HepG2 (cell line): Measurements from ENCODE around the gene NDE1. TPM values are rescaled to one million over a fixed set of nuclear protein-coding genes. Genes with fewer than 3 reads are reported as not detected.

Experiments
- CCDC6 ChIP-seq: sonication (generic); formaldehyde crosslinking; IDR thresholded peaks from 2 replicates; pipeline ENCODE4 v1.8.1; 2022; ENCODE audit warnings: mild to moderate bottlenecking, missing genetic modification reagents, moderate library complexity
- FOSL2 ChIP-seq: sonication (generic); formaldehyde crosslinking; IDR thresholded peaks from 2 replicates; pipeline ENCODE4 v1.4.0; 2020; ENCODE audit warnings: missing genetic modification reagents
- FOXP1 ChIP-seq, 2 experiments: fragments of 450-650 bp in 1 of 2; IDR thresholded peaks; 2 replicates each; pipeline ENCODE4 v1.6.1; 2017 to 2018; ENCODE audit warnings: antibody characterized with exemption in 1 of 2
- HDAC6 ChIP-seq: fragments of 200-600 bp; sonication (generic); IDR thresholded peaks from 2 replicates; pipeline ENCODE4 v1.7.0; 2017; ENCODE audit warnings: mild to moderate bottlenecking, antibody characterized with exemption, low read length, low read depth
- KDM1A ChIP-seq: IDR thresholded peaks from 2 replicates; pipeline ENCODE4 v1.6.1; 2016; ENCODE audit warnings: missing compliant biosample characterization
- KDM5B ChIP-seq: sonication (generic); formaldehyde crosslinking; IDR thresholded peaks from 2 replicates; pipeline ENCODE4 v1.4.0; 2020; ENCODE audit warnings: missing genetic modification reagents, mild to moderate bottlenecking, borderline replicate concordance
- MIER3 ChIP-seq: IDR thresholded peaks from 2 replicates; pipeline ENCODE4 v1.6.1; 2016; ENCODE audit warnings: missing compliant biosample characterization, borderline replicate concordance
- PAWR ChIP-seq: sonication (generic); formaldehyde crosslinking; IDR thresholded peaks from 2 replicates; pipeline ENCODE4 v1.4.0; 2020; ENCODE audit warnings: missing genetic modification reagents, mild to moderate bottlenecking, borderline replicate concordance
- SALL1 ChIP-seq: sonication (generic); formaldehyde crosslinking; IDR thresholded peaks from 2 replicates; pipeline ENCODE4 v1.8.0; 2022; ENCODE audit warnings: mild to moderate bottlenecking, missing genetic modification reagents
- STAT5B ChIP-seq: sonication (generic); formaldehyde crosslinking; IDR thresholded peaks from 2 replicates; pipeline ENCODE4 v1.4.0; 2020; ENCODE audit warnings: missing genetic modification reagents
- ZBTB38 ChIP-seq: sonication (generic); formaldehyde crosslinking; IDR thresholded peaks from 2 replicates; pipeline ENCODE4 v1.5.1; 2020; ENCODE audit warnings: mild to moderate bottlenecking, missing genetic modification reagents
- ZMYM3 ChIP-seq: sonication (generic); formaldehyde crosslinking; IDR thresholded peaks from 2 replicates; pipeline ENCODE4 v1.5.1; 2020; ENCODE audit warnings: mild to moderate bottlenecking, missing genetic modification reagents
- ZNF251 ChIP-seq: sonication (generic); formaldehyde crosslinking; IDR thresholded peaks from 2 replicates; pipeline ENCODE4 v1.9.0; 2021; ENCODE audit warnings: mild to moderate bottlenecking, missing genetic modification reagents
- ZNF780A ChIP-seq: sonication (generic); formaldehyde crosslinking; IDR thresholded peaks from 2 replicates; pipeline ENCODE4 v1.8.0; 2022; ENCODE audit warnings: mild to moderate bottlenecking, missing genetic modification reagents, moderate library complexity
- polyA plus RNA-seq, 8 experiments: library from polyadenylated mRNA; depleted of rRNA in 3 of 8; stranded (reverse) in 7 of 8; unstranded in 1 of 8; fragments of >200 nt; fragmentation: Illumina TruSeq in 4 of 8; extraction: Trizol in 4 of 8; gene quantifications; 2 replicates each; pipeline versions ENCODE4 v1.2.1 to v1.2.3, GENCODE V29; 2011 to 2016; ENCODE audit warnings: low read depth in 4 of 8, missing spikeins in 1 of 8, mixed read lengths in 1 of 8; ENCODE audit not compliant: insufficient read depth in 1 of 8
- total RNA-seq, 5 experiments: library from RNA; depleted of rRNA; stranded (reverse); fragments of >200 nt; fragmentation: Illumina TruSeq; extraction: Trizol; gene quantifications; 2 replicates each; pipeline ENCODE4 v1.2.3, GENCODE V29; 2016; ENCODE audit warnings: low read depth in 1 of 5
- TF ChIP-seq, protein P1 (sequence below): sonication (generic); formaldehyde crosslinking; IDR thresholded peaks from 2 replicates; pipeline ENCODE4 v1.4.0; 2020; ENCODE audit warnings: missing genetic modification reagents
- TF ChIP-seq, protein P2 (sequence below), 2 experiments: sonication (generic) in 1 of 2; formaldehyde crosslinking in 1 of 2; IDR thresholded peaks; 2 replicates each; pipeline versions ENCODE4 v1.4.0 to v1.6.1; 2016 to 2020; ENCODE audit warnings: borderline replicate concordance in 1 of 2, low read depth in 1 of 2, mild to moderate bottlenecking in 1 of 2, missing genetic modification reagents in 1 of 2
- TF ChIP-seq, protein P3 (sequence below): sonication (generic); formaldehyde crosslinking; IDR thresholded peaks from 2 replicates; pipeline ENCODE4 v1.4.0; 2020; ENCODE audit warnings: missing genetic modification reagents, borderline replicate concordance
- TF ChIP-seq, protein P4 (sequence below): sonication (generic); formaldehyde crosslinking; IDR thresholded peaks from 2 replicates; pipeline ENCODE4 v1.8.1; 2023; ENCODE audit warnings: mild to moderate bottlenecking, moderate library complexity, missing genetic modification reagents

The NDE1 gene
- total and polyA plus RNA-seq, 2 of the 13 experiments (the other 11 are each of a cell fraction or from before 2014, with no cell fraction given): 40.9 to 72.5 TPM

DNA sequence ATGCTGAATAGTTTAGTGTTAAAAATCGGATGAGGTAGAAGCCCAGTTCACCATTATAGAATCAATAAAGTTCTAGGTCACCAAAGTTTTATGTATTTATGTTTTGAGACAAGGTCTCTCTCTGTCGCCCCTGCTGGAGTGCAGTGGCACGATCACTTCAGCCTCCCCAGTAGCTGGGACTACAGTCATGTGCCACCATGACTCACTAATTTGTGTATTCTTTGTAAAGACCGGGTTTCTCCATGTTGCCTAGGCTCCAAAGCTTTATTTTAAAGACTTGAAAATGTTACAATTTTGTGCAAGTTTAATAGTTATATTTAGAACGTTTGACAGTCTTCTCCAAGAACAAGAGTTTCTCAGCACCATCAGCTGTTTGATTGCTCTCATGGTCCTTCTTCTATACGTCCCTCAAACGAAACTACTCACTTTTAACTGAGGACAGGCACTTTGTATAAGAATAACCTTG, 32.1 kb downstream of the NDE1 start (continued):
- TF ChIP-seq, protein P1, sequence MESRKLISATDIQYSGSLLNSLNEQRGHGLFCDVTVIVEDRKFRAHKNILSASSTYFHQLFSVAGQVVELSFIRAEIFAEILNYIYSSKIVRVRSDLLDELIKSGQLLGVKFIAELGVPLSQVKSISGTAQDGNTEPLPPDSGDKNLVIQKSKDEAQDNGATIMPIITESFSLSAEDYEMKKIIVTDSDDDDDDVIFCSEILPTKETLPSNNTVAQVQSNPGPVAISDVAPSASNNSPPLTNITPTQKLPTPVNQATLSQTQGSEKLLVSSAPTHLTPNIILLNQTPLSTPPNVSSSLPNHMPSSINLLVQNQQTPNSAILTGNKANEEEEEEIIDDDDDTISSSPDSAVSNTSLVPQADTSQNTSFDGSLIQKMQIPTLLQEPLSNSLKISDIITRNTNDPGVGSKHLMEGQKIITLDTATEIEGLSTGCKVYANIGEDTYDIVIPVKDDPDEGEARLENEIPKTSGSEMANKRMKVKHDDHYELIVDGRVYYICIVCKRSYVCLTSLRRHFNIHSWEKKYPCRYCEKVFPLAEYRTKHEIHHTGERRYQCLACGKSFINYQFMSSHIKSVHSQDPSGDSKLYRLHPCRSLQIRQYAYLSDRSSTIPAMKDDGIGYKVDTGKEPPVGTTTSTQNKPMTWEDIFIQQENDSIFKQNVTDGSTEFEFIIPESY: 0 out of 2 replicates have a peak, but pooled peaks have one; percentile 31
- no peak for TF ChIP-seq ZMYM3 (CRISPR knock-in tag)
- TF ChIP-seq CCDC6 (CRISPR knock-in tag): no peak
- no peak for TF ChIP-seq KDM1A (CRISPR knock-in tag)
- no peak for TF ChIP-seq STAT5B (CRISPR knock-in tag)
- TF ChIP-seq FOSL2 (CRISPR knock-in tag): peak; percentile 97
- no peak for TF ChIP-seq PAWR (CRISPR knock-in tag)
- no peak for TF ChIP-seq ZBTB38 (CRISPR knock-in tag)
- no peak for TF ChIP-seq ZNF780A
- TF ChIP-seq KDM5B (CRISPR knock-in tag): no peak
- peak; percentile 59; the same call in 1 of the 2 replicates for TF ChIP-seq MIER3 (CRISPR knock-in tag)
- TF ChIP-seq, protein P2, sequence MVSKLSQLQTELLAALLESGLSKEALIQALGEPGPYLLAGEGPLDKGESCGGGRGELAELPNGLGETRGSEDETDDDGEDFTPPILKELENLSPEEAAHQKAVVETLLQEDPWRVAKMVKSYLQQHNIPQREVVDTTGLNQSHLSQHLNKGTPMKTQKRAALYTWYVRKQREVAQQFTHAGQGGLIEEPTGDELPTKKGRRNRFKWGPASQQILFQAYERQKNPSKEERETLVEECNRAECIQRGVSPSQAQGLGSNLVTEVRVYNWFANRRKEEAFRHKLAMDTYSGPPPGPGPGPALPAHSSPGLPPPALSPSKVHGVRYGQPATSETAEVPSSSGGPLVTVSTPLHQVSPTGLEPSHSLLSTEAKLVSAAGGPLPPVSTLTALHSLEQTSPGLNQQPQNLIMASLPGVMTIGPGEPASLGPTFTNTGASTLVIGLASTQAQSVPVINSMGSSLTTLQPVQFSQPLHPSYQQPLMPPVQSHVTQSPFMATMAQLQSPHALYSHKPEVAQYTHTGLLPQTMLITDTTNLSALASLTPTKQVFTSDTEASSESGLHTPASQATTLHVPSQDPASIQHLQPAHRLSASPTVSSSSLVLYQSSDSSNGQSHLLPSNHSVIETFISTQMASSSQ (IDR thresholded peaks at IDR 0.05; ENCODE audit: low read depth): no peak
- TF ChIP-seq, protein P2 (CRISPR knock-in tag; IDR thresholded peaks at IDR 0.05; ENCODE audit: borderline replicate concordance): no peak
- TF ChIP-seq, protein P3, sequence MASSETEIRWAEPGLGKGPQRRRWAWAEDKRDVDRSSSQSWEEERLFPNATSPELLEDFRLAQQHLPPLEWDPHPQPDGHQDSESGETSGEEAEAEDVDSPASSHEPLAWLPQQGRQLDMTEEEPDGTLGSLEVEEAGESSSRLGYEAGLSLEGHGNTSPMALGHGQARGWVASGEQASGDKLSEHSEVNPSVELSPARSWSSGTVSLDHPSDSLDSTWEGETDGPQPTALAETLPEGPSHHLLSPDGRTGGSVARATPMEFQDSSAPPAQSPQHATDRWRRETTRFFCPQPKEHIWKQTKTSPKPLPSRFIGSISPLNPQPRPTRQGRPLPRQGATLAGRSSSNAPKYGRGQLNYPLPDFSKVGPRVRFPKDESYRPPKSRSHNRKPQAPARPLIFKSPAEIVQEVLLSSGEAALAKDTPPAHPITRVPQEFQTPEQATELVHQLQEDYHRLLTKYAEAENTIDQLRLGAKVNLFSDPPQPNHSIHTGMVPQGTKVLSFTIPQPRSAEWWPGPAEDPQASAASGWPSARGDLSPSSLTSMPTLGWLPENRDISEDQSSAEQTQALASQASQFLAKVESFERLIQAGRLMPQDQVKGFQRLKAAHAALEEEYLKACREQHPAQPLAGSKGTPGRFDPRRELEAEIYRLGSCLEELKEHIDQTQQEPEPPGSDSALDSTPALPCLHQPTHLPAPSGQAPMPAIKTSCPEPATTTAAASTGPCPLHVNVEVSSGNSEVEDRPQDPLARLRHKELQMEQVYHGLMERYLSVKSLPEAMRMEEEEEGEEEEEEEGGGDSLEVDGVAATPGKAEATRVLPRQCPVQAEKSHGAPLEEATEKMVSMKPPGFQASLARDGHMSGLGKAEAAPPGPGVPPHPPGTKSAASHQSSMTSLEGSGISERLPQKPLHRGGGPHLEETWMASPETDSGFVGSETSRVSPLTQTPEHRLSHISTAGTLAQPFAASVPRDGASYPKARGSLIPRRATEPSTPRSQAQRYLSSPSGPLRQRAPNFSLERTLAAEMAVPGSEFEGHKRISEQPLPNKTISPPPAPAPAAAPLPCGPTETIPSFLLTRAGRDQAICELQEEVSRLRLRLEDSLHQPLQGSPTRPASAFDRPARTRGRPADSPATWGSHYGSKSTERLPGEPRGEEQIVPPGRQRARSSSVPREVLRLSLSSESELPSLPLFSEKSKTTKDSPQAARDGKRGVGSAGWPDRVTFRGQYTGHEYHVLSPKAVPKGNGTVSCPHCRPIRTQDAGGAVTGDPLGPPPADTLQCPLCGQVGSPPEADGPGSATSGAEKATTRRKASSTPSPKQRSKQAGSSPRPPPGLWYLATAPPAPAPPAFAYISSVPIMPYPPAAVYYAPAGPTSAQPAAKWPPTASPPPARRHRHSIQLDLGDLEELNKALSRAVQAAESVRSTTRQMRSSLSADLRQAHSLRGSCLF: no peak
- no peak for TF ChIP-seq FOXP1 (IDR thresholded peaks at IDR 0.05)
- 0 out of 2 replicates have a peak, but pooled peaks have one; percentile 45 for TF ChIP-seq FOXP1 (CRISPR knock-in tag; IDR thresholded peaks at IDR 0.05)
- no peak for TF ChIP-seq ZNF251 (CRISPR knock-in tag)
- TF ChIP-seq, protein P4, sequence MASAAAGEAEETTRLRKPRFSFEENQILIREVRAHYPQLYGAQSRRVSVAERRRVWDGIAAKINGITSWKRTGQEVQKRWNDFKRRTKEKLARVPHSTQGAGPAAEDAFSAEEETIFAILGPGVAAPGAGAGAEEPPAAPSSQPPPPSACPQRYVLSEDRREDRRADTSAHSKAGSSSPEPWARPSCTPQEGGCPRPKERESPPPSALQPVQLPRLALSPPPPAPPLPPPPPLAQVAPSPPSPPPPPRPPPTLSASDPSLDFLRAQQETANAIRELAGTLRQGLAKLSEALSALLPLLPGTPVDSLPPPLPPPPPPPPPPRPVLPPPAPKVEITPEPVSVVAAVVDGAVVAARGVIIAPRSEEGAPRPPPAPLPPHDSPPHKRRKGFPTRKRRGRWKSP (CRISPR knock-in tag): no peak
- 0 out of 2 replicates have a peak, but pooled peaks have one; percentile 20 for TF ChIP-seq SALL1
- no peak for TF ChIP-seq HDAC6
